ENCODE results near the gene KCNMA1.

Gene KCNMA1

DNA sequence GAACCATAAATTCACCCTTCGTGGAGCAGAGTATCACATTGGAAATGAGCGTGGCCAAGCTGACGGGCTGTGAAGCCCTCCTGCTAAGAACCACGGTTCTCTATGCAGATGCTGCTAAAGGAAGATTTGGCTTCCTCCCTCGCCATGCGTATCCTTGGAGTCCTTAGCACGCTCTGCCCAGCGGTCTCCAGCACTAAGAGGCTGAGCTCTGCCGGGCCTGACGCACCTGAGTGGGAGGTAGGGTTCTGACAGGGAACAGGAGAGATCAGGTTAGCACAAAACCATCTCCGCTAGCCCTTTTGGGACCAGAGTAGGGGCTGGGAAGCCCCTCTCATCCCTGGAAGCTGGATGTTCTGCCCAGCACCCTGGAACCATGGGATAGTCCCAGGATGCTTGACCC lies 225.8 kb downstream of the KCNMA1 start:
- TF ChIP-seq, protein P1, sequence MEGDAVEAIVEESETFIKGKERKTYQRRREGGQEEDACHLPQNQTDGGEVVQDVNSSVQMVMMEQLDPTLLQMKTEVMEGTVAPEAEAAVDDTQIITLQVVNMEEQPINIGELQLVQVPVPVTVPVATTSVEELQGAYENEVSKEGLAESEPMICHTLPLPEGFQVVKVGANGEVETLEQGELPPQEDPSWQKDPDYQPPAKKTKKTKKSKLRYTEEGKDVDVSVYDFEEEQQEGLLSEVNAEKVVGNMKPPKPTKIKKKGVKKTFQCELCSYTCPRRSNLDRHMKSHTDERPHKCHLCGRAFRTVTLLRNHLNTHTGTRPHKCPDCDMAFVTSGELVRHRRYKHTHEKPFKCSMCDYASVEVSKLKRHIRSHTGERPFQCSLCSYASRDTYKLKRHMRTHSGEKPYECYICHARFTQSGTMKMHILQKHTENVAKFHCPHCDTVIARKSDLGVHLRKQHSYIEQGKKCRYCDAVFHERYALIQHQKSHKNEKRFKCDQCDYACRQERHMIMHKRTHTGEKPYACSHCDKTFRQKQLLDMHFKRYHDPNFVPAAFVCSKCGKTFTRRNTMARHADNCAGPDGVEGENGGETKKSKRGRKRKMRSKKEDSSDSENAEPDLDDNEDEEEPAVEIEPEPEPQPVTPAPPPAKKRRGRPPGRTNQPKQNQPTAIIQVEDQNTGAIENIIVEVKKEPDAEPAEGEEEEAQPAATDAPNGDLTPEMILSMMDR (IDR thresholded peaks at IDR 0.05; ENCODE audit: control insufficient read depth, insufficient read depth, low read depth, low read length, missing control alignments): no peak
- no peak for DNase-seq (ENCODE audit: low read depth)
- H3K4me3 ChIP-seq (ENCODE audit: control insufficient read depth, low read depth, low read length): no peak overlapping the region

DNA sequence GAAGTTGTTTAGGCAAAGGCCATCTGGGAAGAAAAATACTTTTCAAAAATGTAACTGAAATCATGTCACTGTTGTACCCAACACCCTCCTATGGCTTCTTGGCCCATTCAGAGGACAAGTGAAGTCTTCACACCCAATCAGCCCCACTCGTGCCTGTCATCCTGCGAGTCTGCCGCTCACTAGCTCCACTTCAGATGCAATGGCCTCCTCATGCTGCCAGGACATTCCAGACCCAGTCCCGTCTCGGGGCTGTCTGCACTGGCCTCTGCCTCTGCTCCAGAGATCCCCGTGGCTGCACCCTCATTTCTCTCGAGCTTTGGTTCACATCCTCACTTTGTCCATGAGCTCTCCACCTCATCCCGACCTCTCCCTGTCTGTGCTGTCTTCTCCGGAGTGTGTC lies 227.1 kb downstream of the KCNMA1 start:
- H3K4me3 ChIP-seq (ENCODE audit: control insufficient read depth, low read depth, low read length): no peak overlapping the region
- TF ChIP-seq, protein P1 (IDR thresholded peaks at IDR 0.05; ENCODE audit: control insufficient read depth, insufficient read depth, low read depth, low read length, missing control alignments): no peak
- no peak for DNase-seq (ENCODE audit: low read depth)

- no peak for DNase-seq (ENCODE audit: low read depth)
- H3K4me3 ChIP-seq (ENCODE audit: control insufficient read depth, low read depth, low read length): no peak overlapping the region
- TF ChIP-seq, protein P1 (IDR thresholded peaks at IDR 0.05; ENCODE audit: control insufficient read depth, insufficient read depth, low read depth, low read length, missing control alignments): no peak
Measured at GRCh38 chr10:77409697-77410471, 227.7 kb downstream of the KCNMA1 start.

DNA sequence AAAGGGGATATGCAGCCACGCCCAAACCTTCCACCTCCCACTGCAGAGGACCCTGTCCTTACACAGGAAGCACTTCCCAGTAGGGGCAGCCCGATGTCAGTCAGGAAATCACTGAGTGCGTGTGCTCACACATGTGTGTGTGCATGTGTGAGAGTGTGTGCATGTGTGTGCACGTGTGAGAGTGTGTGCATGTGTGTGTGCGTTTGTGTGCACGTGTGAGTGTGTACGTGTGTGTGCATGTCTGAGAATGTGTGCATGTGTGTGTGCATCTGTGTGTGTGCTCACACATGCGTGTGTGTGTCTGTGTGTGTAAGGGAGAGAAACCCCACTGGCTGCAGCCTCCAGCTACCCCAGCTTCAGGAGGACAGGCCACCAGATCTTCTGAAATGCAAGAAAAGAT lies 229.3 kb downstream of the KCNMA1 start:
- H3K4me3 ChIP-seq (ENCODE audit: control insufficient read depth, low read depth, low read length): no peak overlapping the region
- TF ChIP-seq, protein P1 (IDR thresholded peaks at IDR 0.05; ENCODE audit: control insufficient read depth, insufficient read depth, low read depth, low read length, missing control alignments): no peak
- DNase-seq (ENCODE audit: low read depth): no peak

DNA sequence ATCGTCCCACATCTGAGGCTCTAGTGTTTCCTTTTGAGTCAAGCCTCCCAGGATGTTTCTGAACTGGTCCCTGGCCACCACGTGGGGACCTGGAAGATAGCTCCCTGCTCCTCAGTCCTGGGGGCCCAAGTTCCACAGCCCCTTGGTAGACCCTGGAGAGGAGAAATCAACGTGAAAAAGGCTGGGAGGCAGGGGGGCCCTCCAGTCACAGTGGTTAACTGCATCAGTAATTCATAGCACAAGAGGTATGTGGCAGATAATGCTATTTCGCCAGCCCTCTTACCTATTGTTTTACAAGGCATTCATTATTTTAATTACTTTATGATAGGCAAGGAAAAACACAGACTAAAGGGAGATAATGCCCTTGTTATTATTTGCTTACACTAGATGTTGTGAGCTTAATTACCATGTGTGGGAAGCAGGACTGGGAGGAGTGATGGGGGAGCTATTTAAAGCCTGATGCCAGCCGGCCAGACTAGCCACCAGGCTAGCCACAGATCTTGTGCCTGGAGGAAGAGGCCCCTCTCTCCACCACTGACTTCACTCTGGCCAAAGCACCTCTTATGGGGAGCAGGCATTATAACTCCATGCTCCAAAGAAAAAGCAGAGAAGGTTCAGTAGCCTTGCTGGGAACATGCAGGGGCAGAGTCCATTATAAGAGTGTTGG lies 230.7 kb downstream of the KCNMA1 start:
- TF ChIP-seq, protein P1 (IDR thresholded peaks at IDR 0.05; ENCODE audit: control insufficient read depth, insufficient read depth, low read depth, low read length, missing control alignments): no peak
- H3K4me3 ChIP-seq (ENCODE audit: control insufficient read depth, low read depth, low read length): no peak overlapping the region
- DNase-seq (ENCODE audit: low read depth): no peak

DNA sequence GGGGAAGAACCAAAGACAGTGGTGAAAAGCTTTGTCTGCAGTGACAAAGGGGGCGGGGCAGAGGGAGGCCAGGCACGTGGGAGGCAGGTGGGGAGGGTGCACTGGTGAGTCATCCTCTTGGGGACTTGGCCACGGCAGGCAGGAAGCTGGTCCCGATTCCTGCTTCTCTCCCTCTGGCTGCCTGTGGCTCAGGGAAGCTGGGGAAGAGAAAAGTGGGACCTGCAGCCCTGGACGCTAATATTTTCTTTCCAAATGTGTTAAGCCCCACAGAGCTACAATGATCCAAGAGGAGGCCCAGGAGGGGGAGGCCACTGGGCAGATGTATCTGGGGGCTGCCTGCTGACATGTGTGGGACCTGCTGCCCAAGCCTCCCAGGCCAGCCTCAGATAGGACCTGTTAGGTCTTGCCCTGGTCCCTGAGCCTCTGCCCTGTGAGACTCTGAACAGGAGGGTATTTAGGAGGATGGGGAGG lies 231.8 kb downstream of the KCNMA1 start:
- DNase-seq (ENCODE audit: low read depth): no peak
- TF ChIP-seq, protein P1 (IDR thresholded peaks at IDR 0.05; ENCODE audit: control insufficient read depth, insufficient read depth, low read depth, low read length, missing control alignments): no peak
- no peak overlapping the region for H3K4me3 ChIP-seq (ENCODE audit: control insufficient read depth, low read depth, low read length)
